ENCODE measurements around the gene DOK7.

GRCh38 chr4:3440011-3440410 is 23.1 kb upstream of the DOK7 start:
- TF ChIP-seq CTCF (IDR thresholded peaks at IDR 0.05; ENCODE audit: low read length) (no peak), EZH2 (optimal IDR thresholded peaks at IDR 0.05; ENCODE audit: low read depth, low read length) (no peak), EZH2phosphoT487 (IDR thresholded peaks at IDR 0.05; ENCODE audit: low read length) (no peak)

Measured in MM.1S (cell line).